CD4-positive, alpha-beta T cell treated with Interleukin-15 for 1 hour (primary cell): Measurements from ENCODE around the gene RSPH6A.

Experiments used
- DNase-seq: peaks from one replicate; pipeline ENCODE4 v3.0.0-alpha.2; 2020

RSPH6A gene

DNA sequence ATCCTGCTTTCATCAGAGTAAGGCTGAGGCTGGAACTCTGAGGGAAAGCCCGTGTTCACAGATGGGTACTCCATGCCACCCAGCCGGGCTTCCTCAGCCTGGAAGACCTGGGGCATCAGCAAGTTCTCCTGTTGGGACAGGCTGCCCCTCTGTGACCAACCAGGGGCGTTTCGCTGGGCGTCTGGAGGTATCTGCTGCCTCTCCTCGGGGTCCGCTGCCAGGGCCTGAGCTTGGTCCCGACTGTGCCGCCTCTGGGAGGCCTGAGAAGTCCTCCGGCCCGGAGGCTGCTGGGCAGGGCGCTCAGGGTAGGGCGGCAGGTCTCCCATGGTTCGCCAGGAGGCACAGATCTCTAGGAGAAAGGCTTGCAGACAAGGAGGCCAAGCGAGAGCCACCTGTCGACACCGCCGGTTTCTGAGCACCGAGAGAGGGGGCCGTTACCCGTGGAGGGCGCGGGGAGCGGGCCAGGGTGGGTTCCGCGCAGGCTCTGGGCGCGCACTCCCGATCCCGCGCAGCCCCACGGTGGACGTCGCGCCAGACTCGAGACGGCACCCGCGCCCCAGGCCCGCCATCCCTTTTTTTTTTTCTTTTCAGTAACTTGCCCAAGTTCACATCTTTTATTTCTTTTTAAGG lies at the start of gene RSPH6A:
Gene RSPH6A, minus strand, starts transcription at position 458 of the 630 bp plus-strand sequence. Its CDS starts 132 bp downstream, at position 326.
- DNase-seq = no peak

DNA sequence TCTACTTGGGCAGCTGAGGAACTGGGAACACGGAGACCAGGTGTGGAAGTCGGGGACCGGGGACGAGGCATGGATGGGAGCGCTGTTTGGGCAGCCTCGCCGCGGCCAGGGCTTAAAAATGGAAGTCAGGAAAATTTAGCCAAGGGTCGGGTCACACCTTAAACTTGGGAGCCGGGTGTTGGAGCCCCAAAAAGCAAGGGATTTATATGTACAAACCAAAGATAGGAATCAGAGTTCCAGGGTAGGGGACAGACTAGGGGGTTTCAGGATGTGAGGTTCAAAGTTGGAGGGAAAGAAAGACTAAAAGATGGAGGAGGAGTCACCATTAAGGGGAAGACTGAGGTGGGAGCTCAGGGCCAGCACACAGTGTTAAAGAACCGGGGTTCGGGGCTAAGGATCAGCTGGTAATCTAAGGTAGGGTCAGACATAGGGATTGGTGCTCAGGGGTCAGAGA lies 49.5 kb upstream of the RSPH6A start:
- no peak for DNase-seq

DNA sequence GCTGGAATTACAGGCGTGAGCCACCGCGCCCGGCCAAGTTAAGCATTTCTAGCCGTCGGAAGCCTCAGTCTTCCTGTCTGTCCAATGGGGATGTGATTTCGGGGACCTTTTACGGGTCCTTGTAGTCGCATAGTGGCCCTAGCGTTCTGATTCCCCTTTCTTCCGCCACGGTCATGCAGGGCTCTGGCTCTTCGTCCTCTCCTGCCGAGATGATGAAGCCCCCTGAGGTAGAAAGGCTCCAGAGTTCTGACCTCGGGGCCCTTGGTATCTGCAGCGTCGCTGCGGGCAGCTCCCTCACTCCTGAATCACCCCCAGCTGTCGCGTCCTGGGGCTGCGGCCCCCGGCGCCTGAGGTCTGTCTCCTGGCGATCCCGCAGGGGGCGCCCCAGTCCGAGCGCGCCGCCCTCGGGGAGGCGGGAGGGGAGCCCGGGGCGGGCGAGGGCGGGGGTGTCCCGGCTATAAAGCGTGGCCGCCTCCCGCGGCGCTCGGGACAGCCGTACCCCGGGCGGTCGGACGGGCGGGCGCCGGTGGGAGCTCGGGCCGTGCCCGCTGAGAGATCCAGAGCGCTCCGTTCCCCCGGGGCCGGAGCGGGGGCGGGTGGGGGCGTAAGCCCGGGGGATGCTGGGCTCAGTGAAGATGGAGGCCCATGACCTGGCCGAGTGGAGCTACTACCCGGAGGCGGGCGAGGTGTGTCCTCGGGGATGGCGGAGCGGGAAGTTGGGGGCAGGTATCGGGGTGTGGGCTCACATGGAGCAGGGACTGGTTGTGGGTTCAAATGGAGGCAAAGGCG lies 48.9 kb upstream of the RSPH6A start, which contains the start of gene FOXA3:
Gene FOXA3, plus strand, starts transcription at position 487 of the 789 bp plus-strand sequence. Its CDS starts 131 bp downstream, at position 618.
- peak; percentile 57 for DNase-seq

DNA sequence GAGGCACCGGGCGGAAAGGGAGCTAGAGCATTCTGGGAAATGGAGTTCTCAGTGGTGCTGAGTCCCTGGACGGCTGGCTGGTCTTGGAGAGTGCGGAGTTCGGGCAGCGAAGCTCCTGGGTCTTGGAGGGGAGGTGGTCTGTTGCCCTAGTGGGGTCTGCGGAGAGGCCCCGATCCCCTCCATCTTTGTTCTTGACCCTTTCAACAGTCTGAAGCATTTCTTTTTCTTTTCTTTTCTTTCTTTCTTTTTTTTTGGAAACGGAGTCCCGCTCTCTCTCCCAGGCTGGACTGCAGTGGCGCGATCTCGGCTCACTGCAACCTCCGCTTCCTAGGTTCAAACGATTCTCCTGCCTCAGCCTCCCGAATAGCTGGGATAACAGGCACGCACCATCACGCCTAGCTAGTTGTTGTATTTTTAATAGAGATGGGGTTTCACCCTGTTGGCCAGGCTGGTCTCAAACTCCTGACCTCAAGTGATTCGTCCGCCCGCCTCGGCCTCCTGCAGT lies 48.3 kb upstream of the RSPH6A start:
- DNase-seq = no peak

DNA sequence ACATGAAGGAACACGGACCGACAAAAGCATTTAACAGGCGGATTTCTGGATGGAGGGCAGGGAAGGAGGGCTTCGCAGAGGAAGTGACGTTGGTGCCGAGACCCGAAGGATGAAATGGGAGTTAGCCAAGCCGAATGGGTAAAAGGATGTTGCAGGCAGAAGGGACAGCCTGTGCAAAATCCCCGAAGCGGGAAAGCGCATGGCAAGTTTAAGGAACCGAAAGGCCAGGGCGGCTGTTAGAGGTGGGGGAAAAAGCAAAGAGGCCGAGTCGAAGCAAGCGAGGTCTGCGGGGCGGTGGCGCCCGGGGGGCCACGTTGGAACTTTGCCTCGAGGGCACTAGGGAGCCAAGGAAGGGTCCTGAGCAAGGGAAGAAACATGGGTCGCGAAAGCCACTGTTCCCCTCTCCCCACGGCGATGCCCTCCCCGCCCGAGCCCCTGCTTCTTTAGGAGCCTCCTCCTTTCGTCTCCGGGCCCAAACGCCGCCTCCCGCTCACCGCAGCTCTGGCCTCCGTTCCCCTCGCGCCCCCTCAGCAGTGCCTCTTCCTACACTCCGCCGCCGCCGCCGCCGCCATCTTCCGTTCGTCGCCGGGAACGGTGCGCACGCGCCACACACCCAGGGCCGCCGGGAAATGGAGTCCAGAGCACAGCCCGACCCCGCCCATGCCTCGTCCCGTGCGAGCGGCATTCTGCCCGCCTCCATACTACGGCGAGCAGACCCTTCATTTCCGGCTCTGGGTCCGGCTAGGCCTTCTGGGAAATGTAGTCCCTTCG lies 47.6 kb upstream of the RSPH6A start, which contains the start of gene SYMPK:
Gene SYMPK, minus strand, starts transcription at position 584 of the 771 bp plus-strand sequence. CDS start 8,652 bp downstream, outside the sequence.
- peak; percentile 99 for DNase-seq

DNA sequence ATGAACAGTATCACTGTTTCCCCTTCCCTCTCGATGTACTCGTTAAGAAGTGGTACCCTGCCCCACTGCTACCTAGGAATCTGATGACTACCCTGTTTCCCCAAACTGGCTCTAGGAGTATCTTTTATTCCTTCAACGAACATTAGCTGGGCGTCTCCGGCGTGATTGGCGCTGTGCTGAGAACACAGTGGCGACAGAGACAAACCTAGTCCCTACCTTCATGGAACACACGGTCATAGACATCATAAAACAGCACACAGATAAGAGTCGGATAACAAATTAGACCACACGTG lies 47.1 kb upstream of the RSPH6A start:
- DNase-seq = no peak

DNA sequence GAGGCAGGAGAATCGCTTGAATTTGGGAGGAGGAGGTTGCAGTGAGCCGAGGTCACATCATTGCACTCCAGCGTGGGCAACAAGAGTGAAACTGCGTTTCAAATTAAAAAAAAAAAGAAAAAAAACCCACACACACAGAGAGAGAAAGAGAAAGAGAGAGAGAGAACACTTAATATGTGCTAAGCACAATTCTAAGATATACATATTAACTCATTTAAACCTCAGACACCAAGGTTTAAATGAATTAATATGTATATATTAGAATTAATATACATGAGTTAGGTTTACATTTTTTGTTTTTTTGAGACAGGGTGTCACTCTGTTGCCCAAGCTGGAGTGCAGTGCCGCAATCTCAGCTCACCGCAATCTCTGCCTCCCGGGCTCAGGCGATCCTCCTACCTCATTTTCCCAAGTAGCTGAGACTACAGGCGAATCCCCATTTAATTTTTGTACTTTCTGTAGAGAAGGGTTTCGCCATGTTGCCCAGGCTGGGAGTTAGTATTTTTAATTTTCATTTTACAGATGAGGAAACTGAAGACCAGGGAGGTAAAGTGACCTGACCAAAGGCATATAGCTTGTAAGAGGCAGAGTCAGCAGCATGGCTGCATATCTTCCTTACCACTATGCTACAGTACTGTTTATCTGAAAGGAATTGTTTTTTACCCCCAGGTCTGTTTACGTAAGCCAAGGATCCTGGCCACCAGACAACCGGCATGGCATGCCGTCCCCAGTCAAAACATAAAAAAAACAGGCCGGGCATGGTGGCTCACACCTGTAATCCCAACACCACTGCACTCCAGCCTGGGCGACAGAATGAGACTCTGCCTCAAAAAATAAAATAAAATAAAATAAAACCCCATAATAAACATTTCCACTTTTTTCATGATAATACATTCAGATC lies 45.5 kb upstream of the RSPH6A start:
- DNase-seq = no peak

DNA sequence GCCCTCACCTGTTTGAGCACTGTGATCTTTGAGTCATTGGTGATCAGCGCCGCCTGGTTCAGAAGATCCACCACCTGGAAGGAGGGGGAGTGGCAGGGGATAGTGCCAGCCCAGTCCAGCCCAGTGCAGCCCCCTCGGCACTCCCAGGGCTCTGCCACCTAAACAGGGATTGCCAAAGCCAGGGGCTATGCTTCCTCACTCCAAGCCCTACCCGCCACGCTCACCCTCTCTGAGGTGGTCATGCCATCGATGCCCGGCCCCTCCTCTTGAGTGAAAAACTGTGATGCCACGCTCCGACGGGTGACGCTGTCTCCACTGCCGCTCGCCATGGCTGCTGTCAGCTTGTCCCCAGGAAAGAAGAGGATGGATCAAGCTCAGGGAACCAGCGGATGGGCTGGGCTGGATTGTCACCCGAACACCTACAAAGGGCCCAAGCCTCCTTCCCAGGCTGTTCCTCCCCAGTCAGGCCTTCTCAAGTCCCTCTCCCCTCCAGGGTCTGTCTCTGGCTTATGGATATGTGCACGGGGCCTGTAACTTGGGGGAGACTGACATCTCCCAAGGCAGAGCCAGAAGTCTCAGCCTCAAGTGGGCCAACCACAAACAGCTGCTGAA lies 39.2 kb upstream of the RSPH6A start:
- DNase-seq = no peak

DNA sequence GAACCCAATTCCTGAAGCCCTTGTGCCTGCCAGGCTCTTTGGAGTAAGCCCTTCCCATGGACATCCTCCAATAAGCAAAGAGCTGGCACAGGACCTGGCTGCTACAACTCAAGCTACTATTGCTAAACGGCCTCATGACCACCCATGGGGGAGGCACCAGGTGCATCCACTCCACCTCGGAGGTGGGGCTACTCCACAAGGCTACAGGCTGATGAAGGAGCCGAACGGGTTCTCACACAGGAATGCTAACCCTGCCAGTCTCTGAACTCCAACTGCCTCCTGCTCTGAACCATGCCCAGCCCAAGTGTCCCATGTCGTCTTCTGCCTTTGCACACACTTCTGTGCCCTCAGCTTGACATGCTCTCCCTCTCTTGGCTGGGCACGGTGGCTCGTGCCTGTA lies 37.9 kb upstream of the RSPH6A start:
- no peak for DNase-seq

DNA sequence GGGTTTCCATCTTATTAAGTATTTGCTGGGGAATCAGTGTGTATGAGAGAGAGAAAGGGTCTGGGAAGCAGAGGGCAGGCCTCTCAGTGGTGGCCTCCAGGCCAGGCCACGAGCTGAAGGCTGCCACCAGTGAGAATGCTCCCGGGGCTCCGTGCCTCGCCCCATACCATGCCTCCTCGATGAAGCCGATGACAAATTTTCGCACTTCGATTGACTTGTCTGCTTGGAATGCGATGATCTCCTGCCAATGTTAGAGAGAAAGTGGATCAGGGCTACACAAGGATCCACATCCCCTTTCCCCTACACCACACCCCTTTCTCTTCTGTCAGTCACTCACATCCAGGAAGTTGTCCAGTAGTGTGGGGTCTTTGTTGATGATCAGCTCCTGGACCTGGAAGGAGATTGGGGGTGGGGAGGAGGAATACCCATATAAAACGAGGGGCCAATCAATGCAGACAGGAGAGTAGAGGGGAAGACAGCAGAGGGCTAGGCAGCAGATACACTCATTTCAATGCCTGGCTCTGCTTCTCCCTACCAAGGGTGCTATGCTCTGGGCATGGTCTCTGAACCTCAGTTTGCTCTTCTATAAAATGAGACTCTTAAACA lies 37.1 kb upstream of the RSPH6A start:
- no peak for DNase-seq

DNA sequence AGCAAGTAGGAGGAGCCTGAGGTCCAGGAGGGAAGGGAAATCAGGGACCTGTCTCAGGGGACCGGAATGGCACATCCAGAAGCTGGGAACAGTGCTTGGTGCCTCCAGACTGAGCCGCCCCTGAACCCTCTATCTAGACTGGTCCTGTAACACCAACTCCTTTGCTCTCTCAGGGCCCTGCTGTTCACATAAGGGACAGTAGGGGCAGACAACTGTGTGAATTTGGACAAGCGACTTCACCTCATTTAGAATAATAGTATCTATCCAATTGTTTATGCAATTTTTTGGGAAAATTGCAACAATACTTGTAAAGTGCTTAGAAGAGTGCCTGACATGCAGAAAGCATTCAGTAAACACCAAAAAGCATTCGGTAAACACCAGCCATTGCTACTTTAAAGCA lies 33.8 kb upstream of the RSPH6A start:
- no peak for DNase-seq

DNA sequence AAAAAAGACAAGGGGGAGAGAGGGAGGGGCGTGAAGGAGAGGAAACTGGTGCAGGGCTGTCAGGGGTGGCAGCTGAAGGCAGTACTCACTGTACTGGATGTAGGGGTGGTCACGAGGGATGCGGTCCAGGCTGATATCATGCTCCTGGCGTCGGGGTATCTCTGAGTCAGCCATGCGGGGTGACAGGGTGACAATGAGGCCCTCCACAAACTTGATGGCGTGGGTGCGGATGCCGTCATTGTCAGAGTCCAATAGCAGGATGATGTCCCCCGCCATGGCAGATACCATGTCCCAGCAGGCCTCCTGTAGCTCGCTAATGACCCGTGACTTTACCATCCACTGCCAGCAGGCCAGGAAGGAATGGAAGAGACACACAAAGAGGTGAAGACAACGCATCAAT lies 32.6 kb upstream of the RSPH6A start:
- DNase-seq = no peak

DNA sequence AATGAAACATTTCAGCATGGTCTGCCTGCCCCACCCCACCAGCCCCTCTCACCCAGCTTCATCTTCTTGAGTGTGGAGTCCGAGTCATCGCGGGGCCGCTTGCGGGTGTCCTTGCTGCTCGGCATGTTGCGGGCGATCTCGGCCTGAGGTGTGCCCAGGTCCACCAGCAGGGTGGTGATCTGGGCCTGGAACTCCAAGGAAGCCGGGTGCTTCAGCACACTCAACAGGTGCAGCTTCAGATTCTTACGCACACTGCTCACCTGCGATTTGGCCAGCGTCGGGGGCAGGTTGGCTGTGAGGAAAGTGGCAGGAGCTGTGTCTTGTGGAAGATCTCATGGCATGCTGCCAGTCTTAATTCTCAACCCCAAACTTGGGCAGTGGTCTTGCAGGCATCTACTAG lies 27.1 kb upstream of the RSPH6A start:
- no peak for DNase-seq

DNA sequence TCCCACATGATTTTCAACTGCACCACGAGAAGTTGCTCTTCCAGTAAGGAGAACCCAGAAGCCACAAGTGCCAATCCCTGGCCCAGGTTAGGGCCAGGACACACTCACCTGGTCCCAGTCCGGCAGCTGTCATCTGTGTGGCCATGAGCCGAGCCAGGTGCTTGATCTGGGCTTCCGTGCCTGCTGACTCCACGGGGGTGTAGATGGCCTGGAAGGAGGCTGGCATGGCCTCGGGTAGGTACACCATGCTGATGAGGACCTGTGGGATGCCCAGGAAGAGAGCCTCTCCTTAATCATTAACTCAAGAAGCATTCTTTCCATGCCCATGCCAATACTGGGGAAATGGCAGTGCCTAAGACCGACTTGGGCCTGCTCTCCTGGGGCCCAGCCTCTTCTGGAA lies 19.9 kb upstream of the RSPH6A start:
- no peak for DNase-seq

DNA sequence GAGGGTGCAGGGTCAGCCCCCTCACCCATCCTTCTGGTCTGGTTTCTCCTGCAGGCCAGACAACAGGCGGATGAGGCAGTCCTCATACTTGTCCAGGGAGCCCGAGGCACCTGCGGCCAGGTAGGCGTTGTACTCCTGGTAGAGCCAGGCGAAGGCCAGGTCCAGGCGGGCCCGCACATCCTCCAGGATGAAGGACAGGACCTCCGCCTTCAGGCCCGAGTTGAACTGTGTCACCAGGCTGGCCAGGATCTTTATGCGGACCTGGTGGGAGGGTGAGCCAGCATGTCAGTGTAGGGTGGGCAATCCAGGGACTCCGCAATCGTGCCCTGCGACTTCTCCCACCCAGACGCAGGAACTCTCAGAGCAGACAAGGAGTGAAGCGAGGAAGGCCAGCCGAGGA lies 13.8 kb upstream of the RSPH6A start:
- no peak for DNase-seq

DNA sequence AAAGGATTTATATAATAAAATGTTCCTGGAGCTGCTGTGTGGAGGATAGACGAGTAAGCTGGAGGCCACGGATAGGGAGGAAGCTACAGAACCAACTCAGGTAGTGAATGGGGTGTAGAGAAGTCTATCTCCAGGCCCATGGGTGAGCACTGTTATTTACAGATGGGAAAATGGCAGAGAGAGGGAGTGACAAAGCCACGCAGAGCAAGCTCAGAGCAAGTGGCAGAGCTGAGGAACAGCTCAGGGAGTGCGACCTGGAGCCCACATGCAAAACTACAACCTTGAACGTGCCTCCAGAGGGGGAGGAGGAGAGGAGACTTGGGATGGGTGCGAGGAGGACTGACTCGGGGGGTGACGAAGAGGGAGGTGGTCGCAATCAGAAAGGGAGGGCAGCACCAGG lies 13.4 kb upstream of the RSPH6A start:
- no peak for DNase-seq

DNA sequence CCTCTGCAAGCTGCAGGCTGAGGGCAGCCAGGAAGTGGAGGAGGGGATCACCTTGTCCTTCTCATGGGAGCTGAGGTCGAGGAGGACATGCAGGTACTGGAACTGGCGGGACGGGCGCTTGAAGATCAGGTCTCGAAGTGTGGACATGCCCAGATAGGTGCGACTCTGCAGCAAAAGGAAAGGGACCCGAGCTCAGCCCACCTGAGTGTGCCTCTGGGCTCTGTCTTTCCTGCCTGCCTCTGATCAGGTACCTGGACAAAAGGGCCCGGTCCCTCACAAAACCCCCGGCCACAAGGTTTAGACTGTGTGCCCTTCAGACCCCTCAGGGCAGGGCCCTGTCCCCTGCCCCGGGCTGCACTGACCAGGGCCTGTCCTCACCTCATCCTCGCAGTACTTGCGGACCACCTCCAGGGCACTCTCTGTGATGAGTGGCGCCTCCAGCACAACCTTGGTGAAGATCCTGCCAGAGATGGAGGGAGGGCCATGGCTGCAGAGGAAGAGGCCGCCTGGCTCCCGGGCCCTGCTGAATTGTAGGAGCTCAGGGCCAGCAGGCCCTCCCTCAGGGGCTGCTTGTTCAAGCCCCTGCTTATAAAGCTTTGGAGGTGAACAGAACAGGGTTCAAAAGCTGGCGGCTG lies 12.5 kb upstream of the RSPH6A start:
- DNase-seq = no peak

DNA sequence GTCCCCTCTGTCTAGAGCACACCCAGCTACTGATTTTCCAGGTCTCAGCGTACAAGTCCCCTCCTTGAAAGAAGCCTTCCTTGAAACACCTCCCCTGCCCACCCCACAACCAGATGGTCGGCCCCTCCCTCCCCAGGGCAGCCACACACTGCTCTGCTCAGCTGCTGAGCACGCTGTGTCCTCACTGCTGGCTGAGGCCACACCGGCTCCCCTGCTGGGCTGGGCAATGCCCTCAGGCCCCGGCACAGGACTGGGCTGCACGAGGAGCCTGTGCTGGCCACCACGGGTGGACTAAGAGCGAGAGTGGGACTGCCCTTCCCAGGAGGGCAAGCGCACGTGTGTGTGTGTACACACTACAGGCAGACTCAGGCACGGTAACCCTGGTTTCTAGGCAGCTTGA lies 11.8 kb upstream of the RSPH6A start:
- no peak for DNase-seq

DNA sequence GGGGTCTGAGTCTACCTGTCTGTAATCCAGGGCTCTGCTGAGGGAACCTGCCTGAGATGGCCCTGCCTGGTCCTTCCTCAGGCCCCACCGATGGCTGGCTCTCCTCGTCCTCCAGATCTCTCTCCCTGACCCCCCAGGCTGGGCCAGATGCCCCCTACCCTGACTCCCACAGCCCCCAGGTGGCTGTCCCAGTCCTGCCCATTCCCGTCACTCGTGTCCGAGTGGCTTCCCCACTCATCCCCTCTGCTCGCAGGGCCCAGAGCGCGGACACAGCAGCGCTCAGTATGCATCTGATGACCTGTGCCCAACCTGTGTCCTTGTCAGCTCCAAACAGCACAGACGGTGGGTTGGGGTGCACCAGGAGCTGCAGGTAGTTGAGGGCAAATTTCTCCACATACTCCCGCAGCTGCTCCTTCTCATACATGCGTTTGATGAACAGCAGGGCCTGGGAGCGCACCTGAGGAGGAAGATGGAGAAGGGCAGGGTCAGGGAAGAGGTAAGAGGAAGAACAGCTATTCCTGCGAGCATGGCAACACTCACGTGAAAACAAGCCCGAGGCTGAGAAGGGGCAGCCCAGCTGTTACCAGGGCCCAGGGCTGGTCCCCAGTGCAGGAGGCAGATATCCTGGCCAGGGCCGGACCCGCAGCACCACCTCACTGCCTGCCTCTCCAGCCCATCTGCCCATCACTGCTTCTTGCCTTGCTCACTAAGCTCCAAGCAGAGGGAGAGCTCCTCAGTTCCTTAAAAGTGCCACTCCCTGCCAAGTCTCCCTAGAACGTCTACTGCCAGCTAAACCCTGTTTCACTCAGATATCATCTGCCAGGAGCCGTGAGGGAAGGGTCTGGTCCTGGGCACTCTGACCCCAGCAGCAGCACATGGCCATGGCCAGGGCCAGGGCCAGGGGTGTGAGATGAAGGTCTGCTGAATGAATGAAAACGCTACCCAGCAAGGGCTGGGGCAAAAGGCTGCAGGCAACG lies 11.1 kb upstream of the RSPH6A start:
- DNase-seq = no peak

DNA sequence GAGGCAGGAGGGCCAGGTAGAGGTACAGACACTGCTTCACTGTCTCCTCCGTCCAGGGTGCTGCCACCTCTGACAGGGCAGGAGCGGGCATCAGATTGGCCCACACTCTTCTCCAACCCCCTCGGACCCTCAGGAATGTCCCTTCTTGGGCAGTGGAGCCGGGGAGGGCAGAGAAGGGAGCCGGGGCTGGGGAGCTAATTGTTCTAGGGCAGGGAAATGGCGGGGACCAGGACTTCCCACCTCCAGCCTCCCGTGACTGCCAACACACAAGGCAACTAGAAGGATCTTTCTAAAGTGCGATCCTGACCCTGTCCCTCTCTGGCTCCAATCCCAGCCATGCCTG lies 10.1 kb upstream of the RSPH6A start:
- no peak for DNase-seq
